Left cardiac atrium (tissue), 4 donors: Measurements from ENCODE around the gene CEACAM19. TPM values are rescaled to one million over a fixed set of nuclear protein-coding genes. Genes with fewer than 3 reads are reported as not detected.

Source experiments
- ATAC-seq, 2 donors: fragments of 200-7000 bp; cut with Tn5 transposase; one replicate each; pipeline ENCODE4 v1.9.1; 2020; ENCODE audit warnings: mild to moderate bottlenecking in 2 of 2, moderate library complexity in 2 of 2
- DNase-seq: peaks from one replicate; pipeline ENCODE4 v3.0.0-alpha.2; 2020
- intact Hi-C, 2 donors: fragments of 100-400 bp; cut with DNase I; formaldehyde crosslinking; loops; one replicate each; pipeline versions ENCODE4 v1.14.1 to v1.15.1; 2022 to 2023
- microRNA-seq, 2 donors: library from miRNA; unstranded; fragments of <30 nt; microRNA quantifications; one replicate each; pipeline ENCODE4 v1.2.0, GENCODE V29; 2020
- total RNA-seq, 2 donors: library from RNA; stranded (reverse); fragmentation: NEBNext Ultra II Directional; extraction: Animal tissue kit (Norgen Biotek cat#: 25700); gene quantifications; one replicate each; pipeline ENCODE4 v1.2.1, GENCODE V29; 2021
- donor health status: DM: no; HTN: yes; CAD: no.
- donor health status: DM: no; HTN: yes; CAD: no; lungs with severe emphysema.
- donor health status: DM: yes; HTN: yes; CAD: no.
- donor health status: Dilated cardiomyopathy.

CEACAM19 gene
- total RNA-seq, 2 donors from 2014 or later, result 2.4 to 6.2 TPM

GRCh38 chr19:44731622-44732021 lies 60.3 kb downstream of the CEACAM19 start:
- ATAC-seq, result no peak
- DNase-seq, result no peak
- intact Hi-C loops, result no loop called here

- intact Hi-C loops, result no loop called here
- DNase-seq (peak; percentile 14), ATAC-seq (no peak)
Measured at GRCh38 chr19:44732235-44733014, 61.1 kb downstream of the CEACAM19 start.

Small RNAs within 50 kb of the gene (microRNA-seq; reads per million reads assigned to microRNA genes)
- gene MIR4531, result 0 reads per million in 2 donors

Other genes starting within 250 kb of the CEACAM19 start
- 1 to 10 TPM; 5.2 to 5.6 TPM for gene ZNF229, start 223.0 kb upstream of the CEACAM19 start, total RNA-seq
- 1 to 10 TPM; 3.4 to 4.9 TPM for gene ZNF180, start 171.0 kb upstream of the CEACAM19 start, total RNA-seq
- gene CEACAM20, start 141.8 kb upstream of the CEACAM19 start, total RNA-seq, result not detected
- not detected for gene IGSF23, start 57.9 kb upstream of the CEACAM19 start, total RNA-seq
- gene PVR, start 27.6 kb upstream of the CEACAM19 start, total RNA-seq, result 10 to 100 TPM; 27.5 to 64.7 TPM
- not detected for gene CEACAM16, start 27.7 kb downstream of the CEACAM19 start, total RNA-seq
- gene BCL3, start 77.2 kb downstream of the CEACAM19 start, total RNA-seq, result 10 to 100 TPM; 22.6 to 65.0 TPM
- not detected for gene CBLC, start 106.4 kb downstream of the CEACAM19 start, total RNA-seq
- 10 to 100 TPM; 76.4 to 76.9 TPM for gene BCAM, start 137.6 kb downstream of the CEACAM19 start, total RNA-seq
- 10 to 100 TPM; 54.0 to 94.1 TPM for gene NECTIN2, start 174.8 kb downstream of the CEACAM19 start, total RNA-seq
- 10 to 100 TPM; 43.0 to 63.1 TPM for gene TOMM40, start 219.8 kb downstream of the CEACAM19 start, total RNA-seq
- gene APOE, start 234.3 kb downstream of the CEACAM19 start, total RNA-seq, result 10 to 100 TPM; 43.5 to 67.4 TPM
- 1 to 10 TPM; 2.7 to 4.6 TPM for gene APOC1, start 243.1 kb downstream of the CEACAM19 start, total RNA-seq